Smooth muscle cell (in vitro differentiated cells): ENCODE measurements around the gene ZBTB34. TPM values are rescaled to one million over a fixed set of nuclear protein-coding genes. Genes with fewer than 3 reads are reported as not detected.

Experiments
- DNase-seq: peaks from one replicate; lab custom pipeline; 2025; ENCODE audit not compliant: unreplicated experiment; lab: John Stamatoyannopoulos, UW
- H2AFZ ChIP-seq: fragments of 200-600 bp; sonication (generic); 2 replicates; pipeline ENCODE4 v1.6.0; 2016; ENCODE audit warnings: antibody characterized with exemption, low read depth, mild to moderate bottlenecking
- H3F3A ChIP-seq: fragments of 200-600 bp; sonication (generic); 2 replicates; pipeline ENCODE4 v1.6.0; 2017; ENCODE audit warnings: antibody characterized with exemption, low read depth
- H3K27ac ChIP-seq: fragments of 200-600 bp; sonication (generic); 2 replicates; pipeline ENCODE4 v1.5.1; 2016; ENCODE audit warnings: low read depth, mild to moderate bottlenecking
- H3K27me3 ChIP-seq: fragments of 200-600 bp; sonication (generic); 2 replicates; pipeline ENCODE4 v1.6.1; 2016; ENCODE audit warnings: low read depth, mild to moderate bottlenecking
- H3K36me3 ChIP-seq: fragments of 200-600 bp; sonication (generic); 2 replicates; pipeline ENCODE4 v1.5.1; 2016; ENCODE audit warnings: low read depth
- H3K4me1 ChIP-seq: fragments of 200-600 bp; sonication (generic); 2 replicates; pipeline ENCODE4 v1.5.1; 2016; ENCODE audit warnings: low read depth
- H3K4me2 ChIP-seq: fragments of 200-600 bp; sonication (generic); 2 replicates; pipeline ENCODE4 v1.6.0; 2016; ENCODE audit warnings: mild to moderate bottlenecking
- H3K4me3 ChIP-seq: fragments of 200-600 bp; sonication (generic); 2 replicates; pipeline ENCODE4 v1.5.1; 2016; ENCODE audit warnings: mild to moderate bottlenecking
- H3K79me2 ChIP-seq: fragments of 200-600 bp; sonication (generic); 2 replicates; pipeline ENCODE4 v1.6.0; 2016; ENCODE audit warnings: low read depth, mild to moderate bottlenecking
- H3K9ac ChIP-seq: fragments of 200-600 bp; sonication (generic); 2 replicates; pipeline ENCODE4 v1.6.0; 2016; ENCODE audit warnings: low read depth
- H3K9me3 ChIP-seq: fragments of 200-600 bp; sonication (generic); replicated peaks from 2 replicates; pipeline ENCODE4 v1.5.1; 2016; ENCODE audit warnings: low read depth
- H4K20me1 ChIP-seq: fragments of 200-600 bp; sonication (generic); 2 replicates; pipeline ENCODE4 v1.6.0; 2016; ENCODE audit warnings: low read depth
- WGBS: methylation state at CpG from one replicate; pipeline ENCODE4 v1.1.7; 2016; ENCODE audit warnings: low lambda C conversion rate; 5-methylcytosine and 5-hydroxymethylcytosine counted together
- polyA plus RNA-seq: library from polyadenylated mRNA; unstranded; fragments of >200 nt; fragmentation: Nextera tagmentation; extraction: Ambion mirVana; gene quantifications from 2 replicates; pipeline ENCODE4 v1.2.1, GENCODE V29; 2016
- total RNA-seq: library from RNA; depleted of rRNA; stranded (reverse); fragments of >200 nt; gene quantifications from 2 replicates; pipeline ENCODE4 v1.2.3, GENCODE V29; 2014
- TF ChIP-seq, protein P1 (sequence below): fragments of 200-600 bp; sonication (generic); IDR thresholded peaks from 2 replicates; pipeline ENCODE4 v1.5.1; 2017; ENCODE audit warnings: borderline replicate concordance, mild to moderate bottlenecking, antibody characterized with exemption; ENCODE audit not compliant: insufficient read depth, poor library complexity, severe bottlenecking

ZBTB34 gene
- total and polyA plus RNA-seq, 2 experiments from 2014 or later = 6.3 to 17.8 TPM

DNA sequence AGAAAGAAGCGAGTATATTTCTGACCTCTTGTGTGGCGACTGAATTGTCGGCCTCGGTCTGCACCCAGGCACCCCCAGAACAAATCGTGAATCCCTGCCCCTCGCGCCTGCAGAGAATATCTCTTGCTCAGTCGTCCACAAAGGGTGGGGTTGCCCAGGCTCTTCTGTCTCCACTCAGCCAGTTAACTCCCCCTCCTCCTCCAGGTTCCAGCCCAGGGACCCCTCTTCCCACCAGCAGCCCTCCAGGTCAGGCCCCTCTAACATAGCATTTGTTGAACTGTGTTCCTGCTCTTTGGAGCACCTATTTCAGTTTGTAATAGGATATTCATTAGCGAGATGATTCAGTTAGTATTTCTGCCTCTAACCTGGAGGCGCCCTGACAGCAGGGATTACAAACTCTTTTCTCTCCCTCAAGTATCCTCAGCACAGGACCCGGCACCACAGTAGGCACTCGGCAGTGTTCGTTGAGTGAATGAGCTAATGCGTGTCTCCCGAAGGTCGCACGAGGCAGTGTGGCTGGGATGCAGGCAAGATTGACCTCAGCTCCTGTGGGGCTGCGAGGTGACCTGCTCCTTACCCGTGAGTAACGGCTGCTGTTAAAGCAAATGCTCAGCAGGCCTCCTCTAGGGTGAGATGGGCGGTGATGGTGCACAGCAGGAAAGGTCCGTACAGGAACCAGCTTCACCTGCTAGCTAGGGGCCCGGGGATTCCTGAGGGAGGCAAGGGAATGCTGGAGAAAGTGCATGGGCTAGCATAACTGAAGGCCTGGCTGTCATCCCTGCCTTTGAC lies 25.8 kb downstream of the ZBTB34 start:
- no peak overlapping the region for H3K9ac ChIP-seq
- H3K4me3 ChIP-seq = no peak overlapping the region
- H4K20me1 ChIP-seq = peaks cover 46% of the 10 kb centered on the region
- H3K4me1 ChIP-seq = peaks cover 8% of the 10 kb centered on the region
- no peak overlapping the region for H3K4me2 ChIP-seq
- WGBS = 91% methylated on average over 23 of the region's 23 CpGs
- no peaks in the 10 kb centered on the region for H3F3A ChIP-seq
- DNase-seq = no peak
- TF ChIP-seq, protein P1, sequence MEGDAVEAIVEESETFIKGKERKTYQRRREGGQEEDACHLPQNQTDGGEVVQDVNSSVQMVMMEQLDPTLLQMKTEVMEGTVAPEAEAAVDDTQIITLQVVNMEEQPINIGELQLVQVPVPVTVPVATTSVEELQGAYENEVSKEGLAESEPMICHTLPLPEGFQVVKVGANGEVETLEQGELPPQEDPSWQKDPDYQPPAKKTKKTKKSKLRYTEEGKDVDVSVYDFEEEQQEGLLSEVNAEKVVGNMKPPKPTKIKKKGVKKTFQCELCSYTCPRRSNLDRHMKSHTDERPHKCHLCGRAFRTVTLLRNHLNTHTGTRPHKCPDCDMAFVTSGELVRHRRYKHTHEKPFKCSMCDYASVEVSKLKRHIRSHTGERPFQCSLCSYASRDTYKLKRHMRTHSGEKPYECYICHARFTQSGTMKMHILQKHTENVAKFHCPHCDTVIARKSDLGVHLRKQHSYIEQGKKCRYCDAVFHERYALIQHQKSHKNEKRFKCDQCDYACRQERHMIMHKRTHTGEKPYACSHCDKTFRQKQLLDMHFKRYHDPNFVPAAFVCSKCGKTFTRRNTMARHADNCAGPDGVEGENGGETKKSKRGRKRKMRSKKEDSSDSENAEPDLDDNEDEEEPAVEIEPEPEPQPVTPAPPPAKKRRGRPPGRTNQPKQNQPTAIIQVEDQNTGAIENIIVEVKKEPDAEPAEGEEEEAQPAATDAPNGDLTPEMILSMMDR = no peak
- H3K36me3 ChIP-seq = no peaks in the 10 kb centered on the region
- H3K27ac ChIP-seq = no peak overlapping the region
- H3K27me3 ChIP-seq = no peaks in the 10 kb centered on the region
- H2AFZ ChIP-seq = no peak overlapping the region
- H3K79me2 ChIP-seq = peaks cover 15% of the 10 kb centered on the region
- no peaks in the 10 kb centered on the region for H3K9me3 ChIP-seq

DNA sequence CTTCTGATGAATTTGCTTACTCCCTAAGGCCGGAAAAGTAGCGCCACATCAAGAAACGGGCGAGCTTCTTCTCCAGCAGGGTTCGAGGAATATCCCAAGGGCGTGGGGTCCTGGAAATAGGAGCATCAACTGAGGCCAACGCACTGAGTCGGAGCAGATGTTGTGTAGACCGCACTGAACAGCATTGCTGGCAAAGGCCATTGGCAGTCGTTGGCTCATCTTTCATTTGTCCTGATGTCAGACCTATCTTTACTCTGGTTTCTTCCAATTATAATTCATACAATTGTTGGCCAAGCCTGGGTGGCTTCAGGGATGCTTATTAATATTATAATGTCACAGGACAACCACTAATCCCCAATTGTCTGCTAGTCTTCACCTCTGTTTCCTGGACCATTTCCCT lies 26.5 kb downstream of the ZBTB34 start:
- no peak overlapping the region for H3K9ac ChIP-seq
- H3K79me2 ChIP-seq = peaks cover 15% of the 10 kb centered on the region
- no peaks in the 10 kb centered on the region for H3K9me3 ChIP-seq
- no peaks in the 10 kb centered on the region for H3K36me3 ChIP-seq
- H3K27ac ChIP-seq = no peak overlapping the region
- H3F3A ChIP-seq = no peaks in the 10 kb centered on the region
- DNase-seq = no peak
- peaks cover 8% of the 10 kb centered on the region for H3K4me1 ChIP-seq
- H4K20me1 ChIP-seq = peaks cover 39% of the 10 kb centered on the region
- TF ChIP-seq, protein P1 = no peak
- no peaks in the 10 kb centered on the region for H3K27me3 ChIP-seq
- no peak overlapping the region for H3K4me3 ChIP-seq
- no peak overlapping the region for H2AFZ ChIP-seq
- 96% methylated on average over 10 of the region's 10 CpGs for WGBS
- no peak overlapping the region for H3K4me2 ChIP-seq

DNA sequence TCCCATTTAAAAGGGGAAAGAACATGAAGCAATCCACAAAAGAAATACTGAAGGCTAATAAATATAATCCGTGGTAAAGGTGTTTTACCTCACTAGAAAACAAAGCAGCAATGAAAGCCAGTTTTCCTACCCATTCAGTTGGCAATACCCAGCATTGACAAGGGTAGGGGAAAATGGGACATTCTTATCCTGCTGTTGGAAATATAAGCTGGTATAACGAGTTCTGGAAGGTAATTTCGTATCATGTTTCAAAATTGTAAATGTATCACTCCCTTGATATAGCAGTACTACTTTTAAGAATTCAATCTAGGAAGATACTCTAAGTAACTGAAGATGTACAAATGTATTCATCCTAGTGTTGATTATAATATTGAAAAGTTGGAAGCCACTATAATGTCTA lies 31.2 kb downstream of the ZBTB34 start:
- H3K9ac ChIP-seq = no peak overlapping the region
- no peaks in the 10 kb centered on the region for H3K9me3 ChIP-seq
- no peaks in the 10 kb centered on the region for H3F3A ChIP-seq
- H2AFZ ChIP-seq = no peak overlapping the region
- no peak overlapping the region for H3K4me3 ChIP-seq
- no peaks in the 10 kb centered on the region for H4K20me1 ChIP-seq
- no peaks in the 10 kb centered on the region for H3K79me2 ChIP-seq
- no peaks in the 10 kb centered on the region for H3K36me3 ChIP-seq
- no peaks in the 10 kb centered on the region for H3K4me1 ChIP-seq
- no peak overlapping the region for H3K4me2 ChIP-seq
- TF ChIP-seq, protein P1 = no peak
- 86% methylated on average over 3 of the region's 3 CpGs for WGBS
- H3K27ac ChIP-seq = no peak overlapping the region
- no peaks in the 10 kb centered on the region for H3K27me3 ChIP-seq
- DNase-seq = no peak

DNA sequence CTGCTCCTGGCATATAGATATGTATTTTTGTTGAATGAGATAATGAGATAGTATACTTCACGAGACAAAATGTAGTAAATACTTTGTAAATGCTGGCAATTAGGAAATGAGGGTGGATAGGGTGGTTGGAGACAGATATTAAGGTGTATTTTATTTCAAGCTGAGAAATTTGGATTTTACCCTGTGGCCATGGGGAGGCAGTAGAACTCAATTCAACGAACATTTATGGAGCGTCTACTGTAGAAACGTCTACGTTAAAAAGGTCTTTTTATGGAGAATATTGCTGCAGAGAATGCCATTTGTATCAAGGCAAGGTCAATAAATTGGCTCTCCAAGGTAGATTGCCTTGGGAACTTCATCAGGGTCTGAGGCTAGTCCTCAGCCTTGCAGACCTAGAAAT lies 32.6 kb downstream of the ZBTB34 start:
- Histone ChIP-seq H3K36me3 (no peaks in the 10 kb centered on the region), H3K27ac (no peak overlapping the region), H3K4me1 (no peaks in the 10 kb centered on the region), H3K9ac (no peak overlapping the region), H3K4me3 (no peak overlapping the region), H3K4me2 (no peak overlapping the region), H2AFZ (no peak overlapping the region), H3K79me2 (no peaks in the 10 kb centered on the region), H3K27me3 (no peaks in the 10 kb centered on the region), H3K9me3 (no peaks in the 10 kb centered on the region), H3F3A (no peaks in the 10 kb centered on the region), H4K20me1 (no peaks in the 10 kb centered on the region)
- TF ChIP-seq, protein P1 = no peak
- 47% methylated on average over 5 of the region's 5 CpGs for WGBS
- no peak for DNase-seq
